Ishikawa (cell line): Measurements from ENCODE around the gene TMEM132D.

Experiments used
- EP300 ChIP-seq: IDR thresholded peaks from 2 replicates; pipeline ENCODE4 v1.6.1; 2012; ENCODE audit warnings: borderline replicate concordance
- MAX ChIP-seq: IDR thresholded peaks from 2 replicates; pipeline ENCODE4 v1.6.1; 2012
- RAD21 ChIP-seq: IDR thresholded peaks from 2 replicates; pipeline ENCODE4 v1.6.1; 2012; ENCODE audit warnings: low read depth
- REST ChIP-seq: IDR thresholded peaks from 2 replicates; pipeline ENCODE4 v1.6.1; 2012; ENCODE audit warnings: low read depth, mild to moderate bottlenecking
- TCF12 ChIP-seq: IDR thresholded peaks from 2 replicates; pipeline ENCODE4 v1.6.1; 2012; ENCODE audit warnings: low read depth
- USF1 ChIP-seq: IDR thresholded peaks from 2 replicates; pipeline ENCODE4 v1.6.1; 2012
- YY1 ChIP-seq: IDR thresholded peaks from 2 replicates; pipeline ENCODE4 v1.6.1; 2012; ENCODE audit warnings: low read depth

- TF ChIP-seq MAX (no peak), REST (no peak), YY1 (no peak), EP300 (no peak), USF1 (no peak), TCF12 (no peak), RAD21 (no peak)
Observed at GRCh38 chr12:129138776-129139175, 765.0 kb downstream of the TMEM132D start.
